ACC112 (cell line): ENCODE data around the gene SLC18A3.

ENCODE experiments used
- H2AFZ ChIP-seq: fragments of 200-600 bp; sonication (generic); one replicate; pipeline ENCODE4 v1.6.0; 2017; ENCODE audit warnings: antibody characterized with exemption, low read length; ENCODE audit not compliant: unreplicated experiment
- H3K27ac ChIP-seq: fragments of 200-600 bp; sonication (generic); 2 replicates; pipeline ENCODE4 v1.5.1; 2014; ENCODE audit warnings: low read depth, mild to moderate bottlenecking, antibody characterized with exemption, low read length, moderate library complexity
- H3K27me3 ChIP-seq: fragments of 200-600 bp; sonication (generic); 2 replicates; pipeline ENCODE4 v1.6.1; 2014; ENCODE audit warnings: mild to moderate bottlenecking, antibody characterized with exemption, low read length, moderate library complexity, mixed read lengths; ENCODE audit not compliant: insufficient read depth
- H3K36me3 ChIP-seq: fragments of 200-600 bp; sonication (generic); 2 replicates; pipeline ENCODE4 v1.6.1; 2016; ENCODE audit warnings: mild to moderate bottlenecking, antibody characterized with exemption, low read length, moderate library complexity, mixed read lengths; ENCODE audit not compliant: insufficient read depth
- H3K4me1 ChIP-seq: fragments of 200-600 bp; sonication (generic); one replicate; pipeline ENCODE4 v1.6.1; 2016; ENCODE audit warnings: low read length, mixed read lengths; ENCODE audit not compliant: insufficient read depth, unreplicated experiment, control insufficient read depth
- H3K4me3 ChIP-seq: fragments of 200-600 bp; sonication (generic); 2 replicates; pipeline ENCODE4 v1.5.1; 2014; ENCODE audit warnings: mild to moderate bottlenecking, low read depth, low read length
- H3K79me2 ChIP-seq: fragments of 200-600 bp; sonication (generic); one replicate; pipeline ENCODE4 v1.6.0; 2016; ENCODE audit warnings: low read length; ENCODE audit not compliant: control insufficient read depth, unreplicated experiment, insufficient read depth

SLC18A3 gene

GRCh38 chr10:49628599-49628998 is 18.5 kb downstream of the SLC18A3 start:
- no peak overlapping the region for H3K27ac ChIP-seq

DNA sequence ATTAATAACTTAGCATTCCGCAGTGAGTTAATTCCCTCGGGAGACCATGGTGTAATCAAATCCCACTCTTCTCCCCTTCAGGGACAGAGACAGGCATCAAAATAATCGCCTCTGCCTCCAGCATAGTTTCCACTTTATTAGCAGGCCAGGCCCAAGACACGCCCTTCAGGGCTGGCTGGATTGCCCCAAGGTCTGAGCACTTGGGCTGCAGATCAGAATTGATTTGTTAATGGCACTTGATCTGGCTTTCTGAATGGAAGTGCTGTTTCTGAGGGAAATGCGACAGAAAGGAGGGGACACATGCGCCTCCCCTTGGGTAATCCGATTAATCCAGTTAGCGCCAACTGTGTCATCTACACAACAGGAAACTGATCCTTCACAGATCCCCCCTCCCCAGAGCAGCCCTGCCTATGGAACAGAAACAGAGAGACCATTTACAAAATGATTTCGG is 19.3 kb downstream of the SLC18A3 start:
- no peak overlapping the region for H3K27ac ChIP-seq
- H3K4me3 ChIP-seq = no peak overlapping the region
- no peak overlapping the region for H2AFZ ChIP-seq

More at GRCh38 chr10:49628599-49628998, 18.5 kb downstream of the SLC18A3 start:
- Histone ChIP-seq H3K27me3 (peaks cover 55% of the 10 kb centered on the region), H3K4me1 (no peaks in the 10 kb centered on the region), H3K79me2 (no peaks in the 10 kb centered on the region), H3K36me3 (no peaks in the 10 kb centered on the region), H3K4me3 (no peak overlapping the region), H2AFZ (no peak overlapping the region)

GRCh38 chr10:49631975-49632374 is 21.9 kb downstream of the SLC18A3 start:
- H3K4me1 ChIP-seq = no peaks in the 10 kb centered on the region
- H3K27me3 ChIP-seq = peaks cover 61% of the 10 kb centered on the region
- H3K4me3 ChIP-seq = no peak overlapping the region
- no peak overlapping the region for H2AFZ ChIP-seq
- no peak overlapping the region for H3K27ac ChIP-seq
- H3K79me2 ChIP-seq = no peaks in the 10 kb centered on the region
- no peaks in the 10 kb centered on the region for H3K36me3 ChIP-seq

More for the DNA sequence above, 19.3 kb downstream of the SLC18A3 start:
- H3K4me1 ChIP-seq = no peaks in the 10 kb centered on the region
- no peaks in the 10 kb centered on the region for H3K79me2 ChIP-seq
- H3K27me3 ChIP-seq = peaks cover 48% of the 10 kb centered on the region
- no peaks in the 10 kb centered on the region for H3K36me3 ChIP-seq

- H3K27me3 ChIP-seq = peaks cover 68% of the 10 kb centered on the region
- H3K4me3 ChIP-seq = no peak overlapping the region
- no peaks in the 10 kb centered on the region for H3K4me1 ChIP-seq
- H3K27ac ChIP-seq = no peak overlapping the region
- no peaks in the 10 kb centered on the region for H3K36me3 ChIP-seq
- H2AFZ ChIP-seq = no peak overlapping the region
- no peaks in the 10 kb centered on the region for H3K79me2 ChIP-seq
Observed at GRCh38 chr10:49632406-49633317, 22.6 kb downstream of the SLC18A3 start.

- no peaks in the 10 kb centered on the region for H3K36me3 ChIP-seq
- no peak overlapping the region for H3K27ac ChIP-seq
- no peak overlapping the region for H2AFZ ChIP-seq
- no peaks in the 10 kb centered on the region for H3K79me2 ChIP-seq
- no peak overlapping the region for H3K4me3 ChIP-seq
- peaks cover 76% of the 10 kb centered on the region for H3K27me3 ChIP-seq
- no peaks in the 10 kb centered on the region for H3K4me1 ChIP-seq
Observed at GRCh38 chr10:49633327-49634068, 23.4 kb downstream of the SLC18A3 start.

GRCh38 chr10:49634069-49634660 is 24.1 kb downstream of the SLC18A3 start:
- H3K27me3 ChIP-seq = peaks cover 83% of the 10 kb centered on the region
- no peak overlapping the region for H3K27ac ChIP-seq
- H3K79me2 ChIP-seq = no peaks in the 10 kb centered on the region

DNA sequence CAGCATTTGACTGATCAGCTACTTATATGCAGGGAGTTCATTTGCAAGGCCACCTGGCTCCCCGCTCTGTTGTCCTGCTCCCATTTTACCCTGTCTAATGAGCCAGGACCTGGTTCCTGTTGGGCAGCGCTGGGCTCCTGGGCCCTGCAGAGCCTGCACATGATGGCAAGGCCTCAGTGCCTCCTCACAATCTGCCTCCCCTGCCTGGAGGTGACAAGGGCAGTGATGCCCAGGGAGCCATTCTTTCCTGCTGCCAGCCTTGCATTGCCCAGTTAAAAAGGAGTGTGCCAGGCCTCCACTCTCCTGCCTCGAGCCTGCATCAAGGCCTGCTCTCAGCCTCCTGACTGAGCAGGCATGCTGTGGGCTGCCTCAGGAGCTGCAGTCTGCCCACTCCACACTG is 32.2 kb downstream of the SLC18A3 start:
- Histone ChIP-seq H3K4me3 (no peak overlapping the region), H3K79me2 (no peaks in the 10 kb centered on the region), H3K36me3 (no peaks in the 10 kb centered on the region), H2AFZ (no peak overlapping the region), H3K4me1 (no peaks in the 10 kb centered on the region), H3K27ac (no peak overlapping the region), H3K27me3 (peaks cover 76% of the 10 kb centered on the region)

More at GRCh38 chr10:49634069-49634660, 24.1 kb downstream of the SLC18A3 start:
- Histone ChIP-seq H3K4me1 (no peaks in the 10 kb centered on the region), H3K4me3 (no peak overlapping the region), H2AFZ (no peak overlapping the region), H3K36me3 (no peaks in the 10 kb centered on the region)

DNA sequence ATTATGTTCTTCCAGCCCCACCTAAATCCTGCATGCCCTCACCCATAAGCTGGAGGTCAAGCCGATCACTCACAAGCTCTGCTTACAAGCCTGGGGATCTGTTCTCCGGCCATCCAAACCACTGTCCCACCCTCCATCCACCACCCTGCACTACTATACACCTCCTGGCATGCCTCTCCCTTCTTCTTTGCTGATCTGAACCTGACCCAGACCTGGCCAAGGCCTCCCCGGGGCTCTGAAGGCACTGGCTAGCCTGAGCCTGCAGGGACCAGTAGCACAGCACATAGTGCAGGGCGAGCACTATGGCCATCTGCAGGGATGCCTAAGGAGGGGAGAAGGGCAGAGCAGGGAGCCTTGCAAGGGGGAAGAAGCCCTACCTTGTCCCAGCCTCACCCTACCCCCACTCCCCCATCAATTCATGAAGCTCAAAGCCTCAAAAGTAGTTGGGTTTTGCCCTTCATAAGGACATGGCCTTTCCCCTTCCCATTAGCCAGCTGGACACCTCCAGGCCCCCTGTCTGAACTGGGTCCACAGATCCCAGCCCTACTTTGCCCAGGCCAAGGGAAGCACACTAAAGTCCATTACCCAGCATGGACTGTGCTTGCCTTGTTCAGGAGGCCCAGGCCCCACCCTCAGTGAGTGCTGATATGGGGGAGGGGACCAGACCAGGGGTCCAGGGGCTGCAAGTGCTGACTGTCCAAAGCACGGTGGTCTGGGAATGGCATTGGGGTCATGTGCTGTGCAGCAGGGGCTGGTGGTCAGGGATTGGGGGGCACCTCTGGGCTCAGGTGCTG is 33.3 kb downstream of the SLC18A3 start:
- no peaks in the 10 kb centered on the region for H3K36me3 ChIP-seq
- H3K27me3 ChIP-seq = peaks cover 69% of the 10 kb centered on the region
- H2AFZ ChIP-seq = no peak overlapping the region
- H3K4me1 ChIP-seq = no peaks in the 10 kb centered on the region
- no peak overlapping the region for H3K27ac ChIP-seq
- H3K4me3 ChIP-seq = no peak overlapping the region
- no peaks in the 10 kb centered on the region for H3K79me2 ChIP-seq

DNA sequence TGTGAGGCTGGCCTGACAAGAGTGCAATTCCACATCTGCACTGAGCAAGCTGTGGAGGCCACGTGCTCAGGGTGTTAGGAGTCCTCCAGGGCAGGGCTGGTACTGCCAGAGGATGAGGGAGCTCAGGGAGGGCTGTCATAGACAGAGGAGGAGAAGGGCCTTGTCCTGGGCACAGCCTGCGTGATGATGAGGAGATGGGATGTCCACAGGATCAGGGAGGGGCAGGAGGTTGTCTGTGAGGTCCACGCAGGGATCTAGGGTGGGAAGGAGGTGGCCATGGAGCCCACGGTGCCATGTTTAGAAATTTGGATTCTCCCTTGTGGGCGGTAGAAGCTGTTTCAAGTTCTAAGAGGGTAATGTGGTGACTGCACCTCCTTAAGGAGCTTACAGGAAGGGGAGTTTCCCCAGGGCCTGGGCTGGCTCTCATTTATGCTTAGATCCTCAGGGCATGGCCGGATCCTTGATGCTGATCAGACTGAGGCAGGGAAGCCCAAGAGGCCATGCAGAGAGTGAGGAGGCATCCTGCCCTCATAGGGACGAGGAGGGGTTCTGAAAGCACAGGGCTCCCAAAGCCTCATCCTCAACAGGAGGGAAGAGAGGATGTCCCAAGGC is 34.0 kb downstream of the SLC18A3 start:
- Histone ChIP-seq H3K79me2 (no peaks in the 10 kb centered on the region), H3K27ac (no peak overlapping the region), H3K27me3 (peaks cover 69% of the 10 kb centered on the region)

GRCh38 chr10:49645417-49645816 is 35.3 kb downstream of the SLC18A3 start:
- no peak overlapping the region for H2AFZ ChIP-seq
- H3K4me3 ChIP-seq = no peak overlapping the region
- no peak overlapping the region for H3K27ac ChIP-seq
- no peaks in the 10 kb centered on the region for H3K4me1 ChIP-seq
- H3K36me3 ChIP-seq = no peaks in the 10 kb centered on the region
- H3K27me3 ChIP-seq = peaks cover 71% of the 10 kb centered on the region
- H3K79me2 ChIP-seq = no peaks in the 10 kb centered on the region

More for the DNA sequence above, 34.0 kb downstream of the SLC18A3 start:
- Histone ChIP-seq H2AFZ (no peak overlapping the region), H3K4me3 (no peak overlapping the region), H3K36me3 (no peaks in the 10 kb centered on the region), H3K4me1 (no peaks in the 10 kb centered on the region)
